ENCODE measurements around the gene PHF21B.

- no peak for TF ChIP-seq CTCF (conservative IDR thresholded peaks at IDR 0.05)
- TF ChIP-seq ZFX (IDR thresholded peaks at IDR 0.05), result no peak
Measured at GRCh38 chr22:44983878-44984482, 25.8 kb downstream of the PHF21B start.
